RKO (cell line): ENCODE data around the gene ZCCHC24.
A peak's percentile ranks its signal among the peaks of the same experiment; 100 is the strongest.

Experiments used
- DNase-seq: peaks from one replicate; pipeline ENCODE4 v3.0.0-alpha.2; 2016; ENCODE audit warnings: low spot score

Gene ZCCHC24

DNA sequence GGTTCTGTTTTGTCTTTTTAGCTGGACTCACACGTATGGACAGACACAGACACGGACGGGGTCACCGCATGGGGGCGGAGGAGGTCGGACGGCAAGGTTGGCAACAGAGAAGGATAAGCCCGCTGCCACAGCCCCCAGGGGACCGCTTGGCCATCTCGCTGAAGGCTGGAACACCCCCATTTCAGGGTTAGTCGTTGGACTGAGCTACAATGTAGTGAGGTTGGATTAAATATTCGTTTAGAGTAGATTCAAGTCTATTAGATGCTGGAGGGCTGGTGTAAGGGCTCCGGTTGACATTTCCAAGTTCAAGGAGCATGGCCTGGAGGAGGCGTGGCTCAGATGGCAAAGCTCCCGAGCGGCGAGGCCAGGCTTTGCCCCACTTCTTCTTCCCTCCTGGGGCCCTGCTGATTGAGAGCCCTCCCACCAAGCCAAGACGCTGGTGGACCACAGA, 62.9 kb downstream of the ZCCHC24 start:
- DNase-seq: no peak

- DNase-seq: peak; percentile 14
Observed at GRCh38 chr10:79381804-79382221, 63.6 kb downstream of the ZCCHC24 start.

DNA sequence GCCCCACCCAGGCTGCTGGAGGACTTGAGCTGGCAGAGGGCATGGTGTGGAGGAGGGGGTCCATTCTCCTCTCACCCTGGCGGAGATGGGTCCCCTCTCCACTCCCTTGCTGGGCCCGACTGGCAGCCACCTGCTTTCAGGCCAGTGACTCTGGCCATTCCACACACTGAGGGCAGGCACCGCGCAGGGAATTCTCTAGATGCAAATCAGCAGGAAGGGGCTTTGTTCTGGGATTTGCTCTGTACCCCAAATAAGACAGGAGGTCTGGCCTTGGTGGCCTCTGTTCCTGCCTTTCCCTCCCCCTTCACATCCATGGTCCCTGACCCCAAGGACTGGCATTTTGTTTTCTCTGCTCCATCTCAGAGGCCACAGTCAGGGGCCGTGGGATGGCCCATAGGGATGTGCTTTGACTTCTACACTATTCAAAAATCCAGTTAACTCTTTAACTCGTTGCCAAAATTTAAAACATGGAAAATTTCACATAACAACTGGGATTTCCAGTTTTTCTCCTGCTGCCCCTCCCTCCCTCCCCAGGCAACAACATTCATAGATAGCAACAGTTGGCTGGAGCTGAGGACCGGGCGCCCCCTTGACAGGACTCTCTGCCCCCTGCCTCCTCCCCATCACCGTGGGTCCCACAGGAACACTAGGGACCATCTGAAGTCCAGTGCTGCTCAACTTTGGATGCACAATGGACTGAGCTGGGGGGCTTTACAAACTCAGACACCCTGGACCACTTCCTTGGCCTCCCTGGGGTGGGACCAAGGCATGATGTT, 64.3 kb downstream of the ZCCHC24 start:
- DNase-seq: no peak

GRCh38 chr10:79380125-79380945, 65.1 kb downstream of the ZCCHC24 start:
- no peak for DNase-seq

DNA sequence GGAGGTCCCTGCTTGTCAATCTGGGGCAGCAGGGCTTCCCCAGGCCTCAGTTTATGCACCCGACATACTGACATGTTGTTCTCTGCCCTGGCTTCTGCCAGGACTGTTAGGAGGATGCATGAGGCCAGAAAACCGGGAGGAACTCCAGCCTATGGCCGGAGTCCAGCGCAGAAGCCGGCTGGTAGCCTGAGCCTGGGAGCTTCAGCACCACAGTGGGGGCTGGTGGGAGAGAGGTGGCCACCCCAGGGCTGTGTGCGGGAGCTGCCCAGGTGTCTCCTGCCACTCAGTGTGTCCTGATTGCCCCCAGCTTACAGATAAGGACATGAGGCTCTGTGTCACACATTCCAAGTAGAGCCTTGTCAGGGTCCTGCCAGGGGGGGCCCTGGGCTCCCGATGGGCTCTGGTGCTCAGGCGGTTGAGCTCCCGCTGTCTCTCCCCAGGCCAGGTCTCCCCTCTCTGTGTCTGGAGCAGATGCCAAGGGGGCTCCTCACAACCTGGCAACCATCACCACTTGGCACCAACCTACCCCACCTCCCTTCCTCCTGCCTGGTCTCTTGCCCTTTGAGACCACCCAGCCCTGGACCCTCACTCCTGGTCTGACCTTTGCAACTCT, 65.8 kb downstream of the ZCCHC24 start:
- DNase-seq: no peak

- DNase-seq: no peak
Observed at GRCh38 chr10:79378647-79379511, 66.5 kb downstream of the ZCCHC24 start.

DNA sequence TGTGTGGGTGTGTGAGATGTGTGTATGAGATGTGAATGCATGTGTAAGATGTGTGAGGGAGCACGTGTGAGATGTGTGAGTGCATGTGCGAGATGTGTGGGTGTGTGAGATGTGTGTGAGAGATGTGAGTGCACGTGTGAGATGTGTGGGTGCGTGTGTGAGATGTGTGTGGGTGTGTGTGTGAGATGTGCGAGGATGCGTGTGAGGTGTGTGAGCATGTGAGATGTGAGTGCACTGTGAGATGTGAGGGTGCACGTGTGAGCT, 67.1 kb downstream of the ZCCHC24 start:
- no peak for DNase-seq

GRCh38 chr10:79377557-79378382, 67.7 kb downstream of the ZCCHC24 start:
- no peak for DNase-seq

DNA sequence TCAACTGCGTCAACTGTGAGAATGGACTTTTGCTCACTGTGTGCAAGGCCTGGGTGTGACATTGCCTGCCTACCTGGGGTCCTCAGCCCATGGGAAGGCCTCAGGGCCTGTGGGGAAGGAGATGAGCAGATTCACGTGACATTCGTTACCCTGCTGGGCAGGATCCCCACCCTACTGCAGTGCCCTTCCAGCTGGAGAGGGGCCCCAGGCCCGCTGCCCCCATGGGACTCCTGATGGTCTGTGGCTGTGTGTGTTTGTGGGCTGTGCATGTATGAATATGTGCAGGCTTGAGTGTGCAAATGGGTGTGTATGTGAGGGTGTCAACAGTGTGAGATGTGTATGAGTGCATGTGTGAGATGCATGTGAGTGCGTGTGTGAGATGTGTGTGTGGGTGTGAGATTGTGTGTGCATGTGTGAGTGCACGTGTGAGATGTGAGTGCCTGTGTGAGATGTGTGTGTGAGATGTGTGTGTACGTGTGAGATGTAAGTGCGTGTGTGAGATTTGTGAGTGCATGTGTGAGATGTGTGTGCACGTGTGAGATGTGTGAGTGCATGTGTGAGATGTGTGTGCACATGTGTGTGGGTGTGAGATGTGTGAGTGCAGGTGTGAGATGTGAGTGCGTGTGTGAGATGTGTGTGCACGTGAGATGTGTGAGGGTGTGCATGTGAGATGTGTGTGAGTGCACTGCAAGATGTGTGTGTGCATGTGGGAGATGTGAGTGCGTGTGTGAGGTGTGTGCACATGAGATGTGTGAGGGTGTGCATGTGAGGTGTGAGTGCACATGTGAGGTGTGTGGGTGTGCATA, 68.5 kb downstream of the ZCCHC24 start:
- DNase-seq: no peak

- no peak for DNase-seq
Observed at GRCh38 chr10:79376078-79376628, 69.3 kb downstream of the ZCCHC24 start.

DNA sequence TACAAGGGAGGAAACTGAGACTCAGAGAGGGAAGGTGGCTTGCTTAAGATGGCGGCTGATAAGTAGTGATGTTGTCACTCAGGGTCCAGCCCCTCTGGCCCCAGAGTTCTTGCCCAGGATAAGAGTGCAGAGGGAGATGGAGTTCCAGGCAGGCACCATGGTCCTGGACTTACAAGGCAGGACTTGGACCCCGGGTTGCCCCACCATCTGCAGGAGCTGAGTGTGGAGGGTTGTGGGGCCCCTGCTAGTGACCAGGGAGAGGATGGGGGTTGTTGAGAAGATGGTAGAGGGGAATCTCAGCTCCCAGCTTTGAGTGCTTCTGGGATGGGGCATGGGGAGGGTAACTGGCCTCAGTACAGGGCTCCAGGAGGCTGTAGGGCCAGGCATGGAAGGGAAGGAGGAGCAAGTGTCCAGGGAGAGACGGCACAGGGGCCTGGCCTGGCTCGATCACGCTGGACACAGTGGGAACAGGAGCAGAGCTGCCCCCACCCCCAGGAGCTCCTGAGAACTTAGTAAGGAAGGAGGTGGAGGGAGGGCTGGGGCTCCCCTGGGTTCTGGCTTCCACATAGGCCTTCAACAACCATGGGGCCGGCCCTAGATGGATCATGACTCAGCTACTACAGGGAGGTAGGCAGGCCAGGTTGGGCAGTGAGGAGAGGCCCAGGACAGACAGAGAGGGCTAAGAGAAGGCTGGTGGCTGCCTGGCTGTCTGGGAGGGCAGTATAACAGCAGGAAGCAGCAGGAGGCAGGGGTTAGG, 69.9 kb downstream of the ZCCHC24 start:
- no peak for DNase-seq

- DNase-seq: peak; percentile 51
Observed at GRCh38 chr10:79374312-79375191, 70.9 kb downstream of the ZCCHC24 start.

DNA sequence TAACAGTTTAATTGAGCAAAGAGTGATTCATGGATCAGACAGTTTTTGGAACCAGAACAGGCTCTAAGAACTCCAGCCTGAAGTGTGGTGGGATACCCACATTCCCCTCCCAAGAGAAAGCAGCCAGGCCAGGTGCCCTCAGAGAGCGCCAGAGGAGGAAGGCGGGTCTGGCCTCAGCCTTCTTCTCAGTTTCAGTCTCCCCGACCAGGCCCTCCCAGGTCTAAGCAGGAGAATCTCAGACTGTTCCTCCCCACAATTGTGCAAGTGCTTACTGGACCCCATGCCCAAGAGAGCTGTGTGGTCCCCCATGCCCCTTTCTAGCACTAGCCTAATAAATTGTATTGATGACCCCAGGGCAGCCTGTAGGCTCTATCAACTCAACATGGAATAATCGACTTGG, 72.6 kb downstream of the ZCCHC24 start:
- DNase-seq: no peak

- no peak for DNase-seq
Observed at GRCh38 chr10:79367426-79368189, 77.8 kb downstream of the ZCCHC24 start.

GRCh38 chr10:79361726-79362397, 83.6 kb downstream of the ZCCHC24 start:
- no peak for DNase-seq

GRCh38 chr10:79360499-79361342, 84.7 kb downstream of the ZCCHC24 start:
- DNase-seq: no peak
